GM18507 (cell line): Measurements from ENCODE around the gene RPL18.
A peak's percentile ranks its signal among the peaks of the same experiment; 100 is the strongest.

Source experiments
- DNase-seq: peaks from one replicate; pipeline ENCODE4 v3.0.0; 2011; ENCODE audit warnings: low read depth; ENCODE audit not compliant: insufficient read length; ENCODE audit errors: extremely low spot score
- FAIRE-seq: peaks from 2 replicates; lab custom pipeline; 2011; peaks lifted over from hg19 to GRCh38; lab: Jason Lieb, UNC

Gene RPL18

GRCh38 chr19:48616041-48616436, 2.9 kb downstream of the RPL18 start:
- no peak for FAIRE-seq
- no peak for DNase-seq

DNA sequence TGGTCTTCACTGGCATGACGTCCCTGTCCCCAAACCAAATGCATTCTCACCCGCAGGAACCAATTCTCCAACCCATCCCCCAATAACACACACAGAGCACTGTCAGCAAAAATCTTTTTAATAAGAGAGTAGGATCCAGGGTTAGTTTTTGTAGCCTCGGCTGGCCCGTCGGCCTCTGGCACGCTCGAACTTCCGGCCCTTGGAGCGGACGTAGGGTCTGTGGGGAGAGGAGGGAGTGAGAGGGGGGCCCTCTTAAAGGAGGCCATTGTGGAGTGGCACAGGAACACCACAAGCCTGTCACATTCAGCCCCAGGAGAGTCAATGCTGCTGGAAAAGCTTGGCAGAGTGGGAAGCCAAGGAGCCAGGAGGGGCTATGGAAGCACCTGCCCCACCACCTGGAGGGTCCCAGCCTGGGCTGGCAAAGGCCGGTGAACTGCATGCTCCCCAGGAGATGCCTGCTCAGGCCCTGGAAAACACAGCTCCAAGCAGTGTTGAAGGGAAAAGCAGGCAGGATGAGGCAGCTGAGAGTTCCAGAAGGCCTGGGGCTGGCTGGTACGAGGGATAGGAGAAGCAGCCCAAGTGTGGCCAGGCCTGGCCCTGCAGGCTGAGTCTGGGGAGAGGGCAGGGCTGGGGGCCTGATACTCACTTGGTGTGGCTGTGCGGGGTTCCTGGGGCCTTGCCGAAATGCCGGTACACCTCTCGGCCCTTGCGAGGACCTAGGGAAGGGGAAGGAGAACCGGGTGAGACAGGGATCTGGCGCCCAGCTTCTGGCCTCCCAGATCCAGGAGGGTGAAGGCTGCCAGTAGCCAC, 3.5 kb downstream of the RPL18 start:
- DNase-seq (no peak), FAIRE-seq (no peak)

DNA sequence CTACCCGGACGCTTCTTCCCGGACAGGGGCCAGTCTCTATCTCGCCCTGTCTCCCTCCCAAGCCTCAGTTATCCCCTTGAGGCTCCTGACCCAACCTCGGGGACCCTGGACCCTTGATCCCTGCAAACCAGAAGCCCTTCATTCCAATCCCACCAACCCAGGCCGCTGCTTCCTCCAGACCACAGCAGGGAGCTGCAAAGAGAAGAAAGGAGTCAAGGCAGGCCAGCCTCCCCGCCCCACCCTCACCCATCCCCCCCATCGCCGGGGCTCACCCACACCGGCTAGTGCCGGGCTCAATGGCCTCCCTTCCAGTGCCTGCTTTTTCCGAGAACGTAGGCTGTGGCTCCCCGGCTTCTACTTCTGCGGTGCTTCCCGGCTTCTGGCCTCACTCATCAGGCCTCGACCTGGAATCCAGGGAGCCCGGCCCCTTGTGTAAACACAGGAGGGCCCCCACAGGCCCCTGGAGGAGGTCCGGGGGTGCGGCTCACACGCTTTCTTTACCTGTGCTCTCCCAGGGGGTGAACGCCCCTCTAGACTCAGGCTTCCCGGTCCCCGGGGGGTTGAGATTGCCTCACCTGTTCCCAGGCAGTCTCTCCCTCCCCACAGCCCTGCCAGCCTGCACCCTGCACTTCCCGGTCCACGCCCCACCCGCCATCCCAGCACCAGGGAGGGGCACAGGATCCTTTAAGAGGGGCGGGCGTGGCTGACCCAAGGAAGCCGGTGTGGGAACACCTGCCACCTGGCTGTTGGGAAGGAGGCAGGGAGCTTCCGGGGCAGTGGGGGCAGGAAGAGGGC, 4.3 kb downstream of the RPL18 start, which contains the start of gene FAM83E:
Gene FAM83E (minus strand): TSS at position 641 of the 795 bp plus-strand sequence. CDS start 1,704 bp downstream, outside the sequence.
- no peak for DNase-seq
- no peak for FAIRE-seq

- no peak for DNase-seq
Observed at GRCh38 chr19:48613852-48614435, 5.0 kb downstream of the RPL18 start.

DNA sequence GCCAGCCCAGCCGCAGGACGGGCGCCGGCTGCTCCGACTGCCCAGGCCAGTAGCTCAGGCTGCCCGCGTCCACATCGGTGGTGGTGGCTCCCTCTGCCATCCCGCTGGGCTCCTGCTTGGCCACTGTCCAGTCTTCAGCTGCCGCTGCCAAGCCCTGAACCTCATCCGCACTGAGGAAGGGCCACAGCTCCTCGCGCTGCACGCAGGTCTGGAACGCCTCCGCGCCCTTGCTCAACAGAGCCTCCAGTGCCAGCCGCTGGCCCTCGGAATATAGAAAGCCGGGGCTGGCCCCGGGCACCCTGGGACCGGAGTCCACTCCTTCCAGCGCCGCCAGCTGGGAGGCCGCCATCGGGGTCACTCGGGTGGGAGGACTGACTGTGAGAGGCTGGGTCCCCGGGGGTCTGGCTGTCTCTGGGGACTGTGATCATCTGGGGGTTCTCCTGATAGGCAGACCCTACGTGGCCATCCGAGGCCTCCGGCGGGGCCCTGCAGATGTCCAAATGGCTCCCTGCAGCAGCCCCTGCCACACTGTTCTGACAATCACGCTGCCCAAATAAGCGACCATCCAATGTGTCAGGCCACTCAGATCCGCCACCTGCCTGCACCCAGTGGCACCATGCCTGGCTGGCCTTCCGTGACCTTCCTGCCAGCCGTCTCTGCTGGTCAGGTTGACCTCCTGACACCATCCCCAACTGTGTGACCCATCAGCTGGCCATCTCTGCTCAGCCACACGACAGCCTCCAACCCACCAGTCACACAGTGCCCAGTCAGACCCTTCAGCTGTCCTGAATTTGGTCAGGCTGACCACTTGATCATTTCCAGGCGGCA, 5.7 kb downstream of the RPL18 start:
- FAIRE-seq (no peak), DNase-seq (no peak)

More at GRCh38 chr19:48613852-48614435, 5.0 kb downstream of the RPL18 start:
- FAIRE-seq, result no peak

- DNase-seq (no peak), FAIRE-seq (no peak)
Observed at GRCh38 chr19:48611872-48612271, 7.1 kb downstream of the RPL18 start.

DNA sequence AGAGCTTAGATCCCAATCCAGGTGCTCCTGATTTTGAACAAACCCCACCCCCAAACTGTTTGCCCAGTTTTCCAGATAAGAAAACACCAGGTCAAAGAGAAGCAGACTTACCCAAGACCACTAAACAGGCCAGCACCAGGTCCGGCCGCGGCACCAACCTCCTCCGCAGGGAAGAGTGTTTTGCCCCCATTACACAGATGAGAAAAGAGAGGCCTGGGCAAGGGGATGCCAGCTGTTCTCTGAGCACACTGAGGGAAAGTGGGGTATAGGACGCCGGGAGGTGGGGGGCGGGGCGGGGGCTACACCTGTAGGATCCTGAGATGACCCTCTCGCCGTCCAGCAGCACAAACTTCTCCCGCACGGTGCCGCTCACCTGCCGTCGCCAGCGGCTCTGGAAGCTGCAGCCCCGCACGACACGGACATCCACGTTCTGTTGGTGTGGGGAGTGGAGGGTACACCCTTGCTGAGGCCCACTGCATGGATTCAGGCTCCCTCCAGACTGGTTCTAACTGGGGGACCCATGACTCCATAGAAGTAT, 9.3 kb downstream of the RPL18 start:
- FAIRE-seq, result no peak
- DNase-seq, result no peak

- FAIRE-seq, result peak; percentile 91
- DNase-seq, result no peak
Observed at GRCh38 chr19:48608798-48609263, 10.1 kb downstream of the RPL18 start.

GRCh38 chr19:48607359-48607755, 11.6 kb downstream of the RPL18 start:
- FAIRE-seq, result no peak
- DNase-seq, result no peak

GRCh38 chr19:48606463-48607358, 12.3 kb downstream of the RPL18 start, which contains the start of gene SPACA4:
Gene SPACA4 (plus strand): TSS chr19:48606742. CDS start chr19:48606979, 237 bp downstream.
- no peak for DNase-seq
- no peak for FAIRE-seq

GRCh38 chr19:48603850-48604249, 15.1 kb downstream of the RPL18 start:
- FAIRE-seq (no peak), DNase-seq (no peak)

- no peak for DNase-seq
- FAIRE-seq, result no peak
Observed at GRCh38 chr19:48603449-48603848, 15.5 kb downstream of the RPL18 start.

GRCh38 chr19:48603001-48603400, 16.0 kb downstream of the RPL18 start:
- FAIRE-seq (no peak), DNase-seq (no peak)

DNA sequence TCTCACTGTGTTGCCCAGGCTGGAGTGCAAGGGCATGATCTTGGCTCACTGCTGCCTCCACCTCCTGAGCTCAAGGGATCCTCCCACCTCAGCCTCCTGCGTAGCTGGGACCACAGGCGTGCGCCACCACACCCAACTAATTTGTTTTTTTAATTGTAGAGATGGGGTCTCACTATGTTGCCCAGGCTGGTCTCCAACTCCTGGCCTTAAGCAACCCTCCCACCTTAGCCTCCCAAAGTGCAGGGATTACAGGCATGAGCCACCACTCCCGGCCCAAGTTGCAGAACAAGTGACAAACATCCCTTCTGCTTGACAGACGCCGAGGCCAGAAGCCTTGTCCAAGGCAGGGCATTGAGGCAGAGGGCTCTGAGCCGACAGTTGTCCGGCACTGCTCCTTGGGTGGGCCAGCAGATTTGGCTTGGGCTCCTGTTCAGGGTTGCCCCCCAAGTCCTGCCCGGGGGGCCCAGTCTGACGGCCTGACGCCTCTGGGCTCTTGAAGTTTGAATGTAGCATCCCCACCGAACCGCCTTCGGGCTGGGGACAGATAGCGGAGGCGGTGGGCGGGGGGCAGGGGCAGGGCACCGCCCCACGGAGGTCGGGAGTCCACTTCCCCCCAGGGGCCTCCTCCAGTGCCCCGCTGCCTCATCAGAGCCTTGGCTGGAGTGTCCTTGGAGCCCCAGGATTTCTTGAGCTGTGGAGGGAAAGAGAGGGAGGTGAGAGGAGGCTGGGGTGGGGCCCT, 18.1 kb downstream of the RPL18 start:
- FAIRE-seq, result no peak
- no peak for DNase-seq

DNA sequence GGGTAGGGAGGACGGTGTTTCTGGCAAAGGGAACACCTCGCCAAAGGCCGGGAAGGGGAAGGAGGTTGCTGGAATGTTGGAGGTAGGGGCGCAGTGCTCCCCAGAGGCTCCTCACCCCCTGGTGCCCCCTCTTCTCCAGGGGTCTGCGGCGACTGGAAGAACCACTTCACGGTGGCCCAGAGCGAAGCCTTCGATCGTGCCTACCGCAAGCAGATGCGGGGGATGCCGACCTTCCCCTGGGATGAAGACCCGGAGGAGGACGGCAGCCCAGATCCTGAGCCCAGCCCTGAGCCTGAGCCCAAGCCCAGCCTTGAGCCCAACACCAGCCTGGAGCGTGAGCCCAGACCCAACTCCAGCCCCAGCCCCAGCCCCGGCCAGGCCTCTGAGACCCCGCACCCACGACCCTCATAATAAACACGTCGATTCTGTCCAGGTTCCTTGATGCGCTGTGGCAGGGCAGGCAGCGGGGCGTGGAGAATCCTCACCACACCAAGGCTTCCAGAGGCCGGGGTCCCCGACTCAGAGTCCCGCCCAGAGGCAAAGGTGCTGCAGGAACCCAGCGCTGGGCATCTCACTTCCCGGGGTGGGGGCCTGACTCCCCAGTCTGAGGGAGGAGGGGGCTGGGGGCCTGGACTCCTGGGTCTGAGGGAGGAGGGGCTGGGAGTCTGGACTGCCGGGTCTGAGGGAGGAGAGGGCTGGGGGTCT, 19.8 kb downstream of the RPL18 start:
- no peak for DNase-seq
- no peak for FAIRE-seq

GRCh38 chr19:48596679-48597465, 22.1 kb downstream of the RPL18 start:
- FAIRE-seq (no peak), DNase-seq (no peak)
